ENCODE measurements around the gene OSBPL10. TPM values are rescaled to one million over a fixed set of nuclear protein-coding genes. Genes with fewer than 3 reads are reported as not detected.

OSBPL10 gene
- total and polyA plus RNA-seq, 2 of the 4 experiments (the other 2 are of a cell fraction), result 9.5 to 10.1 TPM

DNA sequence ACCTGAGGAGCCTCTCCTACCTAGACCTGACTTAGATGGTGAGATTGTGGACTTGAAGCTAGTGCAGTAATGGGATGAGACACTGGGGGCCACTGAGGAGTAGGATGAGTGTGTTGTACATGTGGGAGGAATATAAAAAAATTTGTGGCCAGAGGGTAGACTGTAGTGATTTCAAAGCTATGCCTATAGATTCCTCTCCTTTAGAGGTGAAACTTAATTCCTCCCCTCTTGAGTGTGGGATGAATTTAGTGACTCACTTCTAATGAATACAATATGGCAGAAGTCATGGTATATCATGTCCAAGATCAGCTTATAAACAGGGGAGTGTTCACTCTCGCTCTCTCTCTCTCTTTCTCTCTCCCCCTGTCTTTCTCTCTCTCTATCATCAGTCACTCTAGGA, 7.2 kb upstream of the OSBPL10 start:
- WGBS, 2 experiments (ENCODE audit: extremely low coverage in 2 of 2, insufficient read length in 1 of 2), result no CpG with 5 or more reads among the region's 1 CpG
- Histone ChIP-seq H2BK5ac (ENCODE audit: low read depth, low read length, poor library complexity, severe bottlenecking) (no peak overlapping the region), H2AK9ac (replicated peaks; ENCODE audit: low read depth, low read length, poor library complexity) (no peak overlapping the region), H3K36me3 (ENCODE audit: control insufficient read depth, insufficient read depth, low read length) (no peaks in the 10 kb centered on the region), H4K20me1 (ENCODE audit: insufficient read depth, low read length) (no peaks in the 10 kb centered on the region), H3K79me1 (ENCODE audit: low read depth in 1 of 2, low read length in 2 of 2) (no peaks in the 10 kb centered on the region), H3K4ac (ENCODE audit: low read depth, low read length) (no peak overlapping the region), H3K27ac (ENCODE audit: insufficient read depth, low read length) (no peak overlapping the region), H3K9ac (ENCODE audit: low read depth, low read length) (no peak overlapping the region), H2BK20ac (ENCODE audit: low read depth, low read length) (no peak overlapping the region), H3K23ac (ENCODE audit: low read depth, low read length) (no peak overlapping the region), H3K27me3 (ENCODE audit: control insufficient read depth, insufficient read depth, low read length) (no peaks in the 10 kb centered on the region), H2AFZ (replicated peaks; ENCODE audit: low read length, poor library complexity) (no peak overlapping the region), H3K4me3 (ENCODE audit: insufficient read depth, low read depth, low read length) (no peak overlapping the region), H2BK15ac (ENCODE audit: low read depth, low read length) (no peak overlapping the region), H4K5ac (ENCODE audit: low read depth, low read length) (no peak overlapping the region), H4K8ac (ENCODE audit: low read depth in 2 of 2, low read length in 2 of 2) (no peak overlapping the region), H2AK5ac (ENCODE audit: low read depth, low read length) (no peak overlapping the region), H3K4me1 (ENCODE audit: control insufficient read depth, insufficient read depth, low read length) (no peaks in the 10 kb centered on the region), H4K91ac (ENCODE audit: insufficient read depth, low read depth, low read length) (no peak overlapping the region), H3K4me2 (ENCODE audit: low read depth, low read length) (no peak overlapping the region), H3K9me1 (ENCODE audit: insufficient read depth, low read length) (no peaks in the 10 kb centered on the region), H3K18ac (ENCODE audit: low read depth, low read length) (no peak overlapping the region), H3K14ac (replicated peaks; ENCODE audit: low read depth, low read length) (no peak overlapping the region), H3K56ac (ENCODE audit: extremely low read depth, insufficient read depth, low read length) (no peak overlapping the region), H2BK120ac (ENCODE audit: low read depth, low read length) (no peak overlapping the region), H3K9me3 (ENCODE audit: control insufficient read depth, insufficient read depth, low read length) (peaks cover 14% of the 10 kb centered on the region)
- in situ Hi-C loops (cut with MboI; ENCODE audit: low sequenced_read_pairs) (no loop called here), intact Hi-C loops (cut with micrococcal nuclease) (loop anchor here (10.0 kb wide), 1 partner anchor 373 kb away; no protein-coding TSS in a partner anchor), dilution Hi-C loops (cut with HindIII; ENCODE audit: low sequenced_read_pairs, unreplicated experiment) (no loop called here)
- no peak for TF ChIP-seq RCOR1 (IDR thresholded peaks at IDR 0.05; ENCODE audit: insufficient replicate concordance, low read length)
- no peak for TF ChIP-seq FOS (IDR thresholded peaks at IDR 0.05; ENCODE audit: low read depth, low read length)
- BruUV-seq (replicated peaks), result no TSS peak
- peak; percentile 20 for DNase-seq
- no peak for ATAC-seq (ENCODE audit: low read depth)
- CTCF ChIA-PET, result no interaction called here
- POLR2A ChIA-PET (ENCODE audit: unreplicated experiment), result no interaction called here
